GM10248 (cell line): ENCODE measurements around the gene TACC2.

Experiments
- CTCF ChIA-PET: fragments of 300-600 bp; sonication (Branson Sonifier 250); formaldehyde crosslinking; extraction: SDS; loops from one replicate; lab custom pipeline; 2021; ENCODE audit warnings: antibody characterized with exemption; lab: Yijun Ruan, JAX
- POLR2A ChIA-PET: fragments of 350-650 bp; sonication (Branson Sonifier 250); formaldehyde crosslinking; extraction: SDS; loops from one replicate; lab custom pipeline; 2020; ENCODE audit warnings: antibody characterized with exemption; lab: Yijun Ruan, JAX
- DNase-seq: peaks from one replicate; pipeline ENCODE4 v3.0.0; 2012; ENCODE audit errors: extremely low spot score
- CTCF ChIP-seq: IDR thresholded peaks from 2 replicates; pipeline ENCODE4 v1.5.1; 2012; ENCODE audit warnings: mild to moderate bottlenecking, low read depth; ENCODE audit errors: extremely low read depth, missing control alignments, control extremely low read depth

The TACC2 gene

GRCh38 chr10:122249991-122250750, 261.2 kb downstream of the TACC2 start:
- ChIA-PET POLR2A (no interaction called here), CTCF (interaction anchor here (0.8 kb wide), 1 partner anchor 18 kb away, joined by 3 read pairs; no protein-coding TSS in a partner anchor)

GRCh38 chr10:122251459-122252255, 262.7 kb downstream of the TACC2 start:
- no peak for DNase-seq
- ChIA-PET CTCF (interaction anchor here (3.2 kb wide), 1 partner anchor 16 kb away, joined by 17 read pairs; no protein-coding TSS in a partner anchor), POLR2A (no interaction called here)
- no peak for TF ChIP-seq CTCF

More at GRCh38 chr10:122249991-122250750, 261.2 kb downstream of the TACC2 start:
- DNase-seq = no peak
- no peak for TF ChIP-seq CTCF

GRCh38 chr10:122252805-122253204, 263.8 kb downstream of the TACC2 start:
- no peak for TF ChIP-seq CTCF

GRCh38 chr10:122253605-122254004, 264.6 kb downstream of the TACC2 start:
- no peak for DNase-seq
- ChIA-PET CTCF (interaction anchor here (3.2 kb wide), 1 partner anchor 14 kb away, joined by 17 read pairs; no protein-coding TSS in a partner anchor), POLR2A (no interaction called here)
- TF ChIP-seq CTCF = no peak

More at GRCh38 chr10:122252805-122253204, 263.8 kb downstream of the TACC2 start:
- POLR2A ChIA-PET = no interaction called here
- DNase-seq = no peak
- CTCF ChIA-PET = interaction anchor here (3.2 kb wide), 1 partner anchor 15 kb away, joined by 17 read pairs; no protein-coding TSS in a partner anchor

GRCh38 chr10:122254831-122255230, 265.9 kb downstream of the TACC2 start:
- ChIA-PET POLR2A (no interaction called here), CTCF (interaction anchor here (2.0 kb wide), 1 partner anchor 14 kb away, joined by 15 read pairs; no protein-coding TSS in a partner anchor)
- TF ChIP-seq CTCF = no peak
- DNase-seq = no peak

GRCh38 chr10:122255509-122256301, 266.7 kb downstream of the TACC2 start:
- no peak for DNase-seq
- no peak for TF ChIP-seq CTCF
- ChIA-PET CTCF (interaction anchor here (2.0 kb wide), 1 partner anchor 13 kb away, joined by 15 read pairs; no protein-coding TSS in a partner anchor), POLR2A (no interaction called here)
